Activated gamma-delta T cell treated with anti-CD3 and anti-CD28 coated beads, Interleukin-2, amount 50 U/mL, for 16 hours (primary cell): ENCODE measurements around the gene DSE.

ENCODE experiments used
- DNase-seq: peaks from one replicate; pipeline ENCODE4 v3.0.0-alpha.2; 2020; ENCODE audit warnings: low read depth

DSE gene

GRCh38 chr6:116388924-116389323 lies 18.2 kb downstream of the DSE start:
- no peak for DNase-seq

- DNase-seq = no peak
These were observed 18.6 kb downstream of the DSE start for GRCh38 chr6:116389357-116389756.

- no peak for DNase-seq
These were observed 19.8 kb downstream of the DSE start for GRCh38 chr6:116390581-116390980.

GRCh38 chr6:116392132-116393013 lies 21.6 kb downstream of the DSE start:
- DNase-seq = no peak

GRCh38 chr6:116393430-116393829 lies 22.7 kb downstream of the DSE start:
- no peak for DNase-seq

- DNase-seq = no peak
These were observed 24.9 kb downstream of the DSE start for GRCh38 chr6:116395647-116396046.

GRCh38 chr6:116396441-116396840 lies 25.7 kb downstream of the DSE start:
- no peak for DNase-seq

GRCh38 chr6:116397914-116398313 lies 27.2 kb downstream of the DSE start:
- no peak for DNase-seq

GRCh38 chr6:116398316-116399010 lies 27.7 kb downstream of the DSE start:
- DNase-seq = no peak

GRCh38 chr6:116399287-116399686 lies 28.5 kb downstream of the DSE start:
- DNase-seq = no peak

- DNase-seq = no peak
These were observed 29.6 kb downstream of the DSE start for GRCh38 chr6:116400328-116400727.

- DNase-seq = no peak
These were observed 31.6 kb downstream of the DSE start for GRCh38 chr6:116402108-116402937.

- DNase-seq = no peak
These were observed 32.5 kb downstream of the DSE start for GRCh38 chr6:116403205-116403604.

GRCh38 chr6:116404696-116405095 lies 33.9 kb downstream of the DSE start:
- DNase-seq = no peak

GRCh38 chr6:116405138-116405537 lies 34.4 kb downstream of the DSE start:
- no peak for DNase-seq

GRCh38 chr6:116405652-116406356 lies 35.1 kb downstream of the DSE start:
- no peak for DNase-seq

GRCh38 chr6:116406678-116407345 lies 36.1 kb downstream of the DSE start:
- DNase-seq = no peak

- no peak for DNase-seq
These were observed 37.7 kb downstream of the DSE start for GRCh38 chr6:116408491-116408890.

GRCh38 chr6:116409756-116410155 lies 39.0 kb downstream of the DSE start:
- no peak for DNase-seq

- DNase-seq = no peak
These were observed 40.5 kb downstream of the DSE start for GRCh38 chr6:116411284-116411623.

- no peak for DNase-seq
These were observed 41.5 kb downstream of the DSE start for GRCh38 chr6:116412270-116412669.
